Right ventricle myocardium superior (tissue), 1 donor: ENCODE data around the gene NUCB1. TPM values are rescaled to one million over a fixed set of nuclear protein-coding genes. Genes with fewer than 3 reads are reported as not detected.
"Not testable (repeated sequence)": the region's sequence is repeated elsewhere in the genome, so short reads cannot be mapped to it uniquely, and the experiment has no call there.

Experiments
- ATAC-seq: fragments of 200-7000 bp; cut with Tn5 transposase; one replicate; pipeline ENCODE4 v1.9.1; 2020; ENCODE audit warnings: mild to moderate bottlenecking; ENCODE audit not compliant: poor library complexity
- DNase-seq: peaks from one replicate; pipeline ENCODE4 v3.0.0-alpha.2; 2020
- intact Hi-C: fragments of 100-400 bp; cut with DNase I; formaldehyde crosslinking; loops from one replicate; pipeline ENCODE4 v1.11.2; 2022
- long read RNA-seq: library from polyadenylated mRNA; unstranded; transcript quantifications from one replicate; pipeline ENCODE4 v2.0.0, GENCODE V29; 2021
- total RNA-seq: library from RNA; stranded (reverse); fragmentation: NEBNext Ultra II Directional; extraction: Animal tissue kit (Norgen Biotek cat#: 25700); gene quantifications from one replicate; pipeline ENCODE4 v1.2.1, GENCODE V29; 2021
- donor health status: DM: no; HTN: yes; CAD: no; lungs with severe emphysema.

The NUCB1 gene
- total RNA-seq = 237 TPM
- long read RNA-seq, transcript NUCB1-201 (13 exons, 2,668 nt) = major isoform, 857 of 1,106 reads
- long read RNA-seq, partial matches to known transcripts = 218 of 1,106 reads
- long read RNA-seq, other reads (novel, unspliced or antisense) = 31 of 1,106 reads

GRCh38 chr19:48899781-48900476 lies at the start of gene NUCB1:
NUCB1 (plus strand) TSS chr19:48900312; CDS start chr19:48900797, 485 bp downstream.
- peak; percentile 98 for ATAC-seq
- intact Hi-C loops = no loop called here
- peak; percentile 99 for DNase-seq

GRCh38 chr19:48852292-48852691 lies 47.8 kb upstream of the NUCB1 start:
- ATAC-seq (no peak), DNase-seq (no peak)
- intact Hi-C loops = no loop called here

- ATAC-seq (no peak), DNase-seq (no peak)
- intact Hi-C loops = no loop called here
Observed at GRCh38 chr19:48853483-48853882, 46.6 kb upstream of the NUCB1 start.

DNA sequence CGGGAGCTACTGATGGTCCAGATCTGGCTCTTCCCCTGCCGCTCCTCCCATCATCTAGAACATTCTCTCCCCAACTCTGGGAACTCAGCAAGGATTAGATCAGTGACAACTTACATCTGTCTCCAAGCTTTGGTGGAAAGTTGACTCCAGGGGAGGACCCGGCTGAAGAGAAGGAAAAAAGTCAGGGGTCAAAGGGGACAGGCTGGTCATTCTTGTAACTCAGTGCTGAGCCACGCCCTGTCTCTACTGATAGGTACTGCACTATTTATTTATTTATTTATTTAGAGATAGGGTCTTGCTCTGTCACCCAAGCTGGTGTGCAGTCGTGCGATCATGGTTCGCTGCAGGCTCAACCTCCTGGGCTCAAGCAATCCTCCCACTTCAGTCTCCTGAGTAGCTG lies 46.0 kb upstream of the NUCB1 start:
- ATAC-seq = no peak
- DNase-seq = no peak
- intact Hi-C loops = no loop called here

DNA sequence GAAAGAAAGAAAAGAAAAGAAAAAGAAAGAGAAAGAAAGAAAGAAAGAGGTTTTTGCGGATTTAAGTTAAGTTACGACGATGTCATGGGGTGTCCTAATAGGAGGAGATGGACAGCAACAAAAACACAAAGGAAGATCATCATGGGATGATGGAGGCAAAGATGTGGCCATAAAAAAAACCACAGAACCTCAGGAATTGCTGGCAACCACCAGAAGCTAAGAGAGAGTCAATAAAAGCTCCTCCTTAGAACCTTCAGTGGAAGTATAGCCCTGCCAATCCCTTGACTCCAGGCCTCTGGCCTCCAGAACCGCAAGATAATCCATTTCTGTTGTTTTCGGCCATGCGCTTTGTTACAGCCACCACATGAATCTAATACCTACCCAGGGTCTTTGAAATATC lies 43.2 kb upstream of the NUCB1 start:
- no peak for DNase-seq
- intact Hi-C loops = no loop called here
- no peak for ATAC-seq

DNA sequence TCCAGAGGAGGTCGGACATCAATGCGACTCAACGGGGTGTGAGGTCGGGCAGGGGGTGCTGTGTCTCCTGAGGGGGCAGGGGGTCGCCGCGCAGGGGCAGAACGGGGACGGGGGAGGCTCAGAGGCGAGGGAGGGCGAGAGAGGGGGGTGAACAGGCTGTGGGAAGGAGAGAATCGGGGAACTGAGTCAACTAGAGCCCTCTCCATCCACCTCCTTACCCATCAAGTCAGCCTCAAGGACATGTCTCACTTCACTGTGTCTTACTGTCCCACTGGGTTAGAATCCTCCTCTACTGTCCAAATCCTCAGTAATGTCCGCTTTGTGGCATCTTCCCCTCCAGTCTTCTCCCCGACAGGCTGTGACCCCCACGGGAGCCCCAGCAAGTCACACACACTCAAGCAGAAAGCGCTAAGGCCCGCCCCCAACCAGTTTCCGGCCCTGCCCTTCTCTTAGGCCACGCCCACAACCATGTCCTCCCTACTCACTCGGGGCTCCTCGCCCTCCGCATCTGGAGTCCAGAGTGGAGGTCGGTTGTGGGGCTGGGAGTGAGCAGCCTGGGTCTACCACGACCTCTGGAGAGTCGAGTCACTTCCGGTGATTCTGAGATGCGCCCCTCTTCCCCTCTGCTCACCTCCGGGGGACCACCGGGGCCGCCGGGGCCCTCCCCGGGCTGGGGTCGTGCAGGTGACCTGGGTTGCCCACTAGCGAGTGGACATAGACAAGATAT lies 41.0 kb upstream of the NUCB1 start:
- ATAC-seq (peak; percentile 35), DNase-seq (peak; percentile 70)
- intact Hi-C loops = no loop called here

DNA sequence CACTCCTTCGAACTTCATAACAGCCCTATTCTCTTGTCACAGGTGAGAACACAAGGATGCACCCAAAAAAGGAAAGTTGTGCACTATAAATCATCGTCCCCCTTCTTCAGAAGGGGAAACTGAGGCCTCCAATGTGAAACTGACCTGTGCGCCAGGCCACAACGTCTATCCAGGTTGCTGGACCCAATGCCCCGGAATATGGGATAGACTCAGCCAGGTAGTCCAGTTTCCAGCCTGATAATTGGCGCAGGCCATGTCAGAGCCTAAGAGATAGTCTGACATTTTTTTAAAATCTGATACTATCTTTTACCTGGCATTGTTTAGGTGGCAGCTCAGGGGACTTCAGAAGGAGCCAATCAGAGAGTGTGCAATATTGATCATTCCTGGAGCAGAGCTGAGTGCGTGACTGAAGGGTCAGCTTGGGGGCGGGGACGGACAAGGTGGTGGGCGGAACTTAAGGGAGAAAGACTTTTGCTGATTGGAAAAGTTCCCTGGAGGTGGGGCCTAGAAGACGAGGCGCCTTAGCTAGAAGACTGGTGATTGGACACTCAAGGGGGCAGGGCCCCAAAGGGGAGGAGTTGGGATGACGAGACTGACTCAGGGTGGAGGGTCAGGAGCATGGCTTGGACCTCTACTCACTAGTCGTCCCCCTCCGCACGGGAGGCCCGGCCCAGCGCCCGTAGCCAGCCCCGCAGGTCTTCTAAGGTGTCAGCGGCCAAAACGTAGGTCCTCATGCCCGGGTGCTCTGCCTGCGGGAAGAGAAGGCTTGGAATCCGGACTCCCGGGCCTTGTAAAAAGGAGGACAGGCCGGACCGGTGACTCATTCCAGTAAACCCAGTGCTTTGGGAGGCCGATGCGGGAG lies 40.2 kb upstream of the NUCB1 start:
- intact Hi-C loops = no loop called here
- ATAC-seq (peak; percentile 13), DNase-seq (peak; percentile 47)

- intact Hi-C loops = no loop called here
- ATAC-seq = no peak
- DNase-seq = no peak
Observed at GRCh38 chr19:48861313-48861712, 38.8 kb upstream of the NUCB1 start.

GRCh38 chr19:48862827-48863226 lies 37.3 kb upstream of the NUCB1 start:
- intact Hi-C loops = no loop called here
- ATAC-seq (no peak), DNase-seq (no peak)

- DNase-seq (no peak), ATAC-seq (no peak)
- intact Hi-C loops = no loop called here
Observed at GRCh38 chr19:48866692-48867091, 33.4 kb upstream of the NUCB1 start.

DNA sequence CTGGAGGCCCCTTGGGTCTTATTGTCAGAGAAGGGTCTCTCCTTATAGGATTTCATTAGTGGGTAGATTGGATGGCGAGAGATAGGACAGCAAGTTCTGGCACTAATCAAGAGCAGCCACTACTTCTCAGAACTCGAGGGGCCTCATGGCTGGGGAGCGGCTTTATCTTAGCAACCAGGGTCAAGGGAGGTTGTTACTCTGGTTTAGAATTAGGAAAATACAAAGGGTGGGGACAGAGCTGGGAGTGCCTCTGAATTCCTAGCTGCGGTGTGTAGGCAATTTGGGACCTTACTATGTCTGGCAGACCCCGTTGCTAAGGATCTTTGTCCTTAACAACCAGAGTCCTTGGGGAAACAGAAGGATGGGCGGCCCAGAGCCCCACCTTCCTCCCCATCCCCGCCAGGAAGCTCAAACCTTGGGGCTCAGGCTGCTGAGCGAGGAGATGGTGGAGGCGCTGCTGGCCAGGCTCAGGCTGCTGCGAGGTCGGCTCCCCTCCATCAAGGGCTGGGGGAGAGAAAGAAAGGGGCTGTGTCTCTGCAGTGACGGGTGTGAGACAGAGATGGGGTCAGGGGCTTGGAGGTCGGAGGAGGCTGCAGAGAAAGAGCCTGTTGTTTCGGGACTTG lies 32.9 kb upstream of the NUCB1 start:
- ATAC-seq (no peak), DNase-seq (no peak)
- intact Hi-C loops = no loop called here

DNA sequence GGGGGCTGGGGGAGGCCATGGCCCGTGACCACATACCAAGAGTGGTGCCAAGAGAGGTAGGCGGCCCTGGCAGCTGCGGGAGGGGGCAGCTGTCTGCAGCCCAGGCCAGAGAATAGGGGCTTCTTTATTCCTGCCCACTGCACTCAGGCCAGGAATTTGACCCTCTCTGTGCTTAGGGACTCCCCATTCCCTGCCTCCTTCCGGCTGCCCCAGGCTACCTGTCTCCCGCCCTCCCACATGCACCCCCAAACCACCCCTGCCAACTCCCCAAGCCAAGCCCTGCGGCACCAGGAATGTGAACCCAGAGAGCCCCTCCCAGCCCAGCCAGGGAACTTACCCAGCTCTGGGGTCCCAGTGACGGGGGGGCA lies 32.4 kb upstream of the NUCB1 start:
- DNase-seq = no peak
- intact Hi-C loops = no loop called here
- no peak for ATAC-seq

- intact Hi-C loops = no loop called here
- DNase-seq (peak; percentile 88), ATAC-seq (peak; percentile 30)
Observed at GRCh38 chr19:48868114-48868886, 31.8 kb upstream of the NUCB1 start, which contains the start of gene PLEKHA4. PLEKHA4 (minus strand) TSS chr19:48868617; CDS start chr19:48867620, 997 bp downstream.

- DNase-seq (no peak), ATAC-seq (no peak)
- intact Hi-C loops = loop anchor here (5.0 kb wide), 1 partner anchor 97 kb away; the partner anchor contains the start of gene FTL
Observed at GRCh38 chr19:48870048-48870447, 30.1 kb upstream of the NUCB1 start.

DNA sequence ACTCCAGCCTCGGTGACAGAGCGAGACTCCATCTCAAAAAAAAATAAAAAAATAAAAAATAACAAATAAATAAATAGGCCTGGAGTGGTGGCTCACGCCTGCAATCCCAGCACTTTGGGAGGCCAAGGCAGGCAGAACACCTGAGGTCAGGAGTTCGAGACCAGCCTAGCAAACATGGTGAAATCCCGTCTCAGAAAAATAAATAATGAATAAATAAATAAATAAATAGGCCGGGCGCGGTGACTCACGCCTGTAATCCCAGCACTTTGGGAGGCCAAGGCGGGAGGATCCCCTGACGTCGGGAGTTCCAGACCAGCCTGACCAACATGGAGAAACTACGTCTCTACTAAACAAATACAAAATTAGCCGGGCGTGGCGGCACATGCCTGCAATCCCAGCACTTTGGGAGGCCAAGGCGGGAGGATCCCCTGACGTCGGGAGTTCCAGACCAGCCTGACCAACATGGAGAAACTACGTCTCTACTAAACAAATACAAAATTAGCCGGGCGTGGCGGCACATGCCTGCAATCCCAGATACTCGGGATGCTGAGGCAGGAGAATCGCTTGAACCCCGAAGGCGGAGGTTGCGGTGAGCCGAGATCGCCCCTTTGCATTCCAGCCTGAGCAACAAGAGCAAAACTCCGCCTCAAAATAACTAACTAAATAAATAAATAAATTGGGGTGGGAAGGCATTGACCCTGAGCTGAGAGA lies 28.5 kb upstream of the NUCB1 start:
- intact Hi-C loops = loop anchor here (5.0 kb wide), 1 partner anchor 96 kb away; the partner anchor contains the start of gene FTL
- not testable (repeated sequence) for ATAC-seq, DNase-seq

GRCh38 chr19:48872182-48872883 lies 27.8 kb upstream of the NUCB1 start, which contains the start of gene PPP1R15A:
PPP1R15A (plus strand) TSS chr19:48872421; CDS start chr19:48873234, 813 bp downstream.
- DNase-seq = peak; percentile 99
- intact Hi-C loops = loop anchor here (5.0 kb wide), 1 partner anchor 95 kb away; the partner anchor contains the start of gene FTL
- ATAC-seq = peak; percentile 82
